ENCODE results near the gene CAMKMT.

Gene CAMKMT

DNA sequence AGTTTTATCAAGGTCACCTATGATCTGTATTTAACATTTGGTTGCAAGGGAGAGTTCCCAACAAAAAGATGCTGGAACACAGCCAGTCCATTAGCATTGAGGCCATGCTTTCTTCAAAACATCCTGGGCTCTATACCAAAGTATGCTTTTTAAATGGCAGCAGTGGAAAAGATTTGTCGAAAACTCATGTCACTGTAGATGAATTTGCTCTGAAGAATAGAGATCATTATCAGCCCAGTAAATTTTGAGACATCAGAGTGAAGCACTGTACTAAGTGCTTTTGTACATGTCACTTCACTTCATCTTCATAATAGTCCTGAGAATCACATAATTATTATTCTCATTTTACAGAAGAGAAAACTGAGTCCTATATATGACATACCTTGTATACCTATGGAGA lies 189.8 kb downstream of the CAMKMT start:
- ATAC-seq (replicated peaks; ENCODE audit: extremely low read depth, poor library complexity, severe bottlenecking) = no peak
- H3K27me3 Mint-ChIP-seq = no peaks in the 10 kb centered on the region
- no peaks in the 10 kb centered on the region for H3K9me3 Mint-ChIP-seq
- no peak for DNase-seq (ENCODE audit: low spot score in 2 of 2)
- no peak overlapping the region for H3K4me3 Mint-ChIP-seq
- no peaks in the 10 kb centered on the region for H3K4me1 Mint-ChIP-seq
- H3K36me3 Mint-ChIP-seq (ENCODE audit: insufficient read depth) = no peaks in the 10 kb centered on the region
- H3K27ac Mint-ChIP-seq (ENCODE audit: low read depth) = no peak overlapping the region

GRCh38 chr2:44553456-44553855 lies 191.7 kb downstream of the CAMKMT start:
- no peak overlapping the region for H3K27ac Mint-ChIP-seq (ENCODE audit: low read depth)
- ATAC-seq (replicated peaks; ENCODE audit: extremely low read depth, poor library complexity, severe bottlenecking) (no peak), DNase-seq (ENCODE audit: low spot score in 2 of 2) (no peak)
- H3K27me3 Mint-ChIP-seq = no peaks in the 10 kb centered on the region
- no peaks in the 10 kb centered on the region for H3K9me3 Mint-ChIP-seq
- no peak overlapping the region for H3K4me3 Mint-ChIP-seq
- H3K4me1 Mint-ChIP-seq = no peaks in the 10 kb centered on the region
- H3K36me3 Mint-ChIP-seq (ENCODE audit: insufficient read depth) = no peaks in the 10 kb centered on the region

GRCh38 chr2:44555700-44556099 lies 194.0 kb downstream of the CAMKMT start:
- ATAC-seq (replicated peaks; ENCODE audit: extremely low read depth, poor library complexity, severe bottlenecking) (no peak), DNase-seq (ENCODE audit: low spot score in 2 of 2) (no peak)
- Mint-ChIP-seq H3K4me1 (no peaks in the 10 kb centered on the region), H3K9me3 (no peaks in the 10 kb centered on the region), H3K4me3 (no peak overlapping the region), H3K27me3 (no peaks in the 10 kb centered on the region), H3K36me3 (ENCODE audit: insufficient read depth) (no peaks in the 10 kb centered on the region), H3K27ac (ENCODE audit: low read depth) (no peak overlapping the region)

DNA sequence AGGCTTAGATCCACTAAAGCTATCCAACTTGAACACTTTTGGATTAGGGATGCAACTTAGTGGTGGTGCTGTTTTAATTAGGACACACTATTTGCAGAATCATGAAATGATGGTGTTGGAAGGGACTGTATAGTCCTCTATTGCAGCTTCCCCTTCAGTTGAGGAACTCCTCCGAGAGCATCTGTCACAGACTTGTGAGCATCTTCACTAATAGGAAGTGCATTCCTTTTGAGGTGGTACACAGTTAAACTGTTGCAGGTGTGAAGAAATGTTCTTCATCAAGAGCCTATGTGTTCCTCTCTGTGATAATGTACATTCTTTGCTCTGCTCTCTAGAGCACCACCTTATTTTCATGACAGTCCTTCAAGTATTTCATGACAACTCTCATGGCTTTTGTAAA lies 197.4 kb downstream of the CAMKMT start:
- Mint-ChIP-seq H3K4me3 (no peak overlapping the region), H3K9me3 (no peaks in the 10 kb centered on the region), H3K27ac (ENCODE audit: low read depth) (no peak overlapping the region), H3K4me1 (no peaks in the 10 kb centered on the region), H3K36me3 (ENCODE audit: insufficient read depth) (no peaks in the 10 kb centered on the region), H3K27me3 (no peaks in the 10 kb centered on the region)
- no peak for DNase-seq (ENCODE audit: low spot score in 2 of 2)
- no peak for ATAC-seq (replicated peaks; ENCODE audit: extremely low read depth, poor library complexity, severe bottlenecking)

DNA sequence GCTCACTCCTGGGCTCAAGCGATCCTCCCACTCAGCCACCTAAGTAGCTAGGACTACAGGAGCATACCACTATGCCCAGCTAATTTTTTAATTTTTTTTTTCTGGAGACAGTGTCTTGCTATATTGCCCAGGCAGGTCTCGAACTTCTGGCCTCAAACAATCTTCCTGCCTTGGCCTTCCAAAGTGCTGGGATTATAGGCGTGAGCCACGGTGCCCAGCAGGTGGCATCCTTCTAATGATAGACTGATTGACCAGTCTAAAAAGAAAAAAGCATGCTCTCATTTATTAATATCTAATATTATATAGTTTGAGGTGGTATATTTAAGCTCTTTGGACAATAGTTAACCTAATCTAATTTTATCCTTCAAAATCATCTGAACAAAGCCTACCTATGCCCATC lies 198.6 kb downstream of the CAMKMT start:
- H3K27ac Mint-ChIP-seq (ENCODE audit: low read depth) = no peak overlapping the region
- no peaks in the 10 kb centered on the region for H3K4me1 Mint-ChIP-seq
- no peaks in the 10 kb centered on the region for H3K9me3 Mint-ChIP-seq
- ATAC-seq (replicated peaks; ENCODE audit: extremely low read depth, poor library complexity, severe bottlenecking) (no peak), DNase-seq (ENCODE audit: low spot score in 2 of 2) (no peak)
- no peaks in the 10 kb centered on the region for H3K36me3 Mint-ChIP-seq (ENCODE audit: insufficient read depth)
- no peaks in the 10 kb centered on the region for H3K27me3 Mint-ChIP-seq
- no peak overlapping the region for H3K4me3 Mint-ChIP-seq

GRCh38 chr2:44560941-44561340 lies 199.2 kb downstream of the CAMKMT start:
- no peaks in the 10 kb centered on the region for H3K36me3 Mint-ChIP-seq (ENCODE audit: insufficient read depth)
- H3K4me1 Mint-ChIP-seq = no peaks in the 10 kb centered on the region
- DNase-seq (ENCODE audit: low spot score in 2 of 2) (no peak), ATAC-seq (replicated peaks; ENCODE audit: extremely low read depth, poor library complexity, severe bottlenecking) (no peak)
- no peaks in the 10 kb centered on the region for H3K9me3 Mint-ChIP-seq
- no peak overlapping the region for H3K4me3 Mint-ChIP-seq
- no peak overlapping the region for H3K27ac Mint-ChIP-seq (ENCODE audit: low read depth)
- H3K27me3 Mint-ChIP-seq = no peaks in the 10 kb centered on the region

DNA sequence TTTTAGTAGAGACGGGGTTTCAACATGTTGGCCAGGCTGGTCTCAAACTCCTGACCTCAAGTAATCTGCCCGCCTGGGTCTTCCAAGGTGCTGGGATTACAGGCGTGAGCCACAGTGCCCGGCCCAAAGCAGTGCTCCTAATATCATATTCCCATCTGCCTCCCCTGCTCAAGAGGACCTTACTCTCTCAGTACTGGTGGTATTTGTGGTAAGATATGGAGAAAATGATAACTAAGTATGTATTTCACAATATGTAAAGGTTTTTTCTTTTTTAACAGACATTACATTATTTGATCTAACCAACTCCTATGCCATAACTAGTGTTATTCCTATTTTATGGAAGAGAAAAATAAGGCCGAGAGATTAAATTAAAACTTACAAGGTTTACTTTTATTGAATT lies 201.0 kb downstream of the CAMKMT start:
- Mint-ChIP-seq H3K9me3 (no peaks in the 10 kb centered on the region), H3K4me1 (no peaks in the 10 kb centered on the region), H3K27ac (ENCODE audit: low read depth) (no peak overlapping the region), H3K27me3 (no peaks in the 10 kb centered on the region), H3K36me3 (ENCODE audit: insufficient read depth) (peaks cover 2% of the 10 kb centered on the region), H3K4me3 (no peak overlapping the region)
- DNase-seq (ENCODE audit: low spot score in 2 of 2) (no peak), ATAC-seq (replicated peaks; ENCODE audit: extremely low read depth, poor library complexity, severe bottlenecking) (no peak)

DNA sequence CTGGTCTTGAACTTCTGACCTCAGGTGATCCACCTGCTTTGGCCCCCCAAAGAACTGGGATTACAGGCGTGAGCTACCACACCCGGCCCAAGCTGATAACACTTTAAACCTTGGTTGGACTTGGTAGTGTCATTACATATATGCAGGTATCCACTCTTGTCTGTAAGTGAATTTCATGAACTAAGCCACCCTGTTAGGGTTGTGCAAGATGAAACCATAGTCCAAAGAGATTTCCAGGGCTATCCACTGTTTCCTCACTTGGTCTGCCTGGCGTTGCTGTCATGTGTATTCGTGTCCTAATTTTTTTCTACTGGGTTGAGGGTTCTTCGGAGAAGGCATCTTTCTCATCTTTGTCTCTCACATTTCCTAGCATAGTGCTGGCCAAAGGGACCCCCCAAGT lies 203.0 kb downstream of the CAMKMT start:
- DNase-seq (ENCODE audit: low spot score in 2 of 2) = no peak
- Mint-ChIP-seq H3K9me3 (no peaks in the 10 kb centered on the region), H3K27me3 (no peaks in the 10 kb centered on the region), H3K27ac (ENCODE audit: low read depth) (no peak overlapping the region), H3K36me3 (ENCODE audit: insufficient read depth) (peaks cover 2% of the 10 kb centered on the region), H3K4me3 (no peak overlapping the region), H3K4me1 (no peaks in the 10 kb centered on the region)
- ATAC-seq (replicated peaks; ENCODE audit: extremely low read depth, poor library complexity, severe bottlenecking) = no peak

DNA sequence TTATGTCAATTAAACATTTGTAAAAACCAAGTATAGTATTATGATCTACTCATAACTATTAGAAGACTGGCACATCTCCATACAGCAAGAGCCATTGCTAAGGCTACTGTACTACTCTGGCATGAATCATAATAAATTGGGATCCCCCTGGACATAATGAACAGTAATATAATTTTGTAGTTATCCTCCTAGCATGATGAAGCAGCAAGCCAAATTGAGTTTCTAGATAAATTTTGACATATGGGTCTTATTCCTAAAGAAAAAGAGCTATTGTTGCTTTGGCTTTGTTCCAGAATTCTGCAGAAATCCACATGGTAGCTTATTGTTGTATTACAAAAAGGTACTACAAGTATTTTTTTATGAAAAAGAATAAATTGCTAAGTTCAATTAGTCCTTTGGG lies 204.3 kb downstream of the CAMKMT start:
- ATAC-seq (replicated peaks; ENCODE audit: extremely low read depth, poor library complexity, severe bottlenecking) = no peak
- H3K27me3 Mint-ChIP-seq = no peaks in the 10 kb centered on the region
- H3K27ac Mint-ChIP-seq (ENCODE audit: low read depth) = no peak overlapping the region
- no peak for DNase-seq (ENCODE audit: low spot score in 2 of 2)
- H3K9me3 Mint-ChIP-seq = no peaks in the 10 kb centered on the region
- H3K4me3 Mint-ChIP-seq = no peak overlapping the region
- peaks cover 5% of the 10 kb centered on the region for H3K4me1 Mint-ChIP-seq
- peaks cover 2% of the 10 kb centered on the region for H3K36me3 Mint-ChIP-seq (ENCODE audit: insufficient read depth)

GRCh38 chr2:44569491-44569890 lies 207.7 kb downstream of the CAMKMT start:
- peaks cover 8% of the 10 kb centered on the region for H3K4me1 Mint-ChIP-seq
- H3K27ac Mint-ChIP-seq (ENCODE audit: low read depth) = no peak overlapping the region
- ATAC-seq (replicated peaks; ENCODE audit: extremely low read depth, poor library complexity, severe bottlenecking) (no peak), DNase-seq (ENCODE audit: low spot score in 2 of 2) (no peak)
- no peaks in the 10 kb centered on the region for H3K27me3 Mint-ChIP-seq
- H3K9me3 Mint-ChIP-seq = no peaks in the 10 kb centered on the region
- peaks cover 2% of the 10 kb centered on the region for H3K36me3 Mint-ChIP-seq (ENCODE audit: insufficient read depth)
- no peak overlapping the region for H3K4me3 Mint-ChIP-seq

GRCh38 chr2:44570271-44570670 lies 208.5 kb downstream of the CAMKMT start:
- no peak for DNase-seq (ENCODE audit: low spot score in 2 of 2)
- Mint-ChIP-seq H3K27me3 (no peaks in the 10 kb centered on the region), H3K9me3 (no peaks in the 10 kb centered on the region), H3K27ac (ENCODE audit: low read depth) (no peak overlapping the region), H3K4me1 (peaks cover 8% of the 10 kb centered on the region), H3K36me3 (ENCODE audit: insufficient read depth) (peaks cover 2% of the 10 kb centered on the region), H3K4me3 (no peak overlapping the region)
- ATAC-seq (replicated peaks; ENCODE audit: extremely low read depth, poor library complexity, severe bottlenecking) = no peak

DNA sequence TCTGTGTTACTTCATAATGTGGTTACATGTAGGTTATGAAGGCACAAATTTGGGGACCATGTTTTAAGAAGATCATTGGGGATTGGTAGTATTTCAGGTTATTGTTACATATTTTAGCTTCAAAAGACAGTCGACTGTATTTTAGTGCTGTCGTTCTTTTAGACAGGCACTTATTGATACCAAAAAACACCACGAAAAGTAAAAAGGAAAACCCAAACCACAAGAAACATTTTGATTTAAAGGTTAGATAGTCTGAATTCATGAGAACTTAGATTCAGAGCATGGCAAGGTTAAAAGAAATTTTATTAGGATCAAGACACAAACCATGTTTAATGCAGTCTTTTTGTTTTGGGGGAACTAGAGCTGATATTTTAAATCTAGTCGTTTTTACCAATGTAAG lies 209.0 kb downstream of the CAMKMT start:
- Mint-ChIP-seq H3K4me3 (no peak overlapping the region), H3K27ac (ENCODE audit: low read depth) (no peak overlapping the region)
- ATAC-seq (replicated peaks; ENCODE audit: extremely low read depth, poor library complexity, severe bottlenecking) = no peak

GRCh38 chr2:44572196-44572900 lies 210.6 kb downstream of the CAMKMT start:
- Mint-ChIP-seq H3K9me3 (no peaks in the 10 kb centered on the region), H3K36me3 (ENCODE audit: insufficient read depth) (no peaks in the 10 kb centered on the region), H3K27ac (ENCODE audit: low read depth) (peak overlapping the region; percentile 9), H3K4me3 (no peak overlapping the region), H3K4me1 (peaks cover 10% of the 10 kb centered on the region), H3K27me3 (no peaks in the 10 kb centered on the region)
- ATAC-seq (replicated peaks; ENCODE audit: extremely low read depth, poor library complexity, severe bottlenecking) = no peak
- no peak for DNase-seq (ENCODE audit: low spot score in 2 of 2)

More for the DNA sequence above, 209.0 kb downstream of the CAMKMT start:
- Mint-ChIP-seq H3K27me3 (no peaks in the 10 kb centered on the region), H3K36me3 (ENCODE audit: insufficient read depth) (peaks cover 2% of the 10 kb centered on the region), H3K4me1 (peaks cover 8% of the 10 kb centered on the region), H3K9me3 (no peaks in the 10 kb centered on the region)
- no peak for DNase-seq (ENCODE audit: low spot score in 2 of 2)

All from central memory CD8-positive, alpha-beta T cell (primary cell).